ENCODE measurements around the gene ROBO2.
"Not testable (repeated sequence)": the region's sequence is repeated elsewhere in the genome, so short reads cannot be mapped to it uniquely, and the experiment has no call there.

Gene ROBO2

GRCh38 chr3:77348244-77348855 lies 308.5 kb downstream of the ROBO2 start:
- DNase-seq: peak; percentile 15

GRCh38 chr3:77354958-77355357 lies 315.1 kb downstream of the ROBO2 start:
- DNase-seq: no peak

- DNase-seq: no peak
These were observed 323.0 kb downstream of the ROBO2 start for GRCh38 chr3:77362936-77363335.

- no peak for DNase-seq
These were observed 325.3 kb downstream of the ROBO2 start for GRCh38 chr3:77365152-77365551.

GRCh38 chr3:77370413-77370812 lies 330.5 kb downstream of the ROBO2 start:
- DNase-seq: peak; percentile 84

- no peak for DNase-seq
These were observed 332.1 kb downstream of the ROBO2 start for GRCh38 chr3:77372018-77372417.

- no peak for DNase-seq
These were observed 332.9 kb downstream of the ROBO2 start for GRCh38 chr3:77372634-77373346.

GRCh38 chr3:77373619-77374018 lies 333.7 kb downstream of the ROBO2 start:
- DNase-seq: no peak

- DNase-seq: no peak
These were observed 336.6 kb downstream of the ROBO2 start for GRCh38 chr3:77376511-77376910.

- no peak for DNase-seq
These were observed 337.8 kb downstream of the ROBO2 start for GRCh38 chr3:77377717-77378116.

GRCh38 chr3:77380136-77380535 lies 340.2 kb downstream of the ROBO2 start:
- DNase-seq: no peak

GRCh38 chr3:77381431-77381830 lies 341.5 kb downstream of the ROBO2 start:
- no peak for DNase-seq

GRCh38 chr3:77392181-77392580 lies 352.3 kb downstream of the ROBO2 start:
- DNase-seq: no peak

GRCh38 chr3:77394046-77394445 lies 354.1 kb downstream of the ROBO2 start:
- DNase-seq: no peak

- DNase-seq: no peak
These were observed 365.0 kb downstream of the ROBO2 start for GRCh38 chr3:77404871-77405270.

GRCh38 chr3:77407441-77407840 lies 367.5 kb downstream of the ROBO2 start:
- DNase-seq: no peak

- DNase-seq: not testable (repeated sequence)
These were observed 370.4 kb downstream of the ROBO2 start for GRCh38 chr3:77410334-77410733.

GRCh38 chr3:77411334-77411733 lies 371.4 kb downstream of the ROBO2 start:
- no peak for DNase-seq

GRCh38 chr3:77412021-77412438 lies 372.1 kb downstream of the ROBO2 start:
- DNase-seq: peak; percentile 76

- no peak for DNase-seq
These were observed 372.7 kb downstream of the ROBO2 start for GRCh38 chr3:77412584-77412983.

- DNase-seq: peak; percentile 25
These were observed 375.0 kb downstream of the ROBO2 start for GRCh38 chr3:77414881-77415280.

- DNase-seq: no peak
These were observed 380.4 kb downstream of the ROBO2 start for GRCh38 chr3:77420336-77420735.

GRCh38 chr3:77421916-77422315 lies 382.0 kb downstream of the ROBO2 start:
- no peak for DNase-seq

- DNase-seq: no peak
These were observed 386.6 kb downstream of the ROBO2 start for GRCh38 chr3:77426531-77426930.

GRCh38 chr3:77427528-77427927 lies 387.6 kb downstream of the ROBO2 start:
- DNase-seq: no peak
